Stimulated activated memory B cell treated with anti-CD40 and anti-IgM and Interleukin-4, amounts not matched to agents 10 μg/mL and 1 μg/mL and 100 μg/mL, for 72 hours (primary cell): Measurements from ENCODE around the gene GSTM3.
"Not testable (repeated sequence)": the region's sequence is repeated elsewhere in the genome, so short reads cannot be mapped to it uniquely, and the experiment has no call there.

Experiments
- ATAC-seq: fragments of 150-1000 bp; cut with Tn5 transposase; 2 replicates; pipeline ENCODE4 v1.10.0; 2021
- H3K27ac Mint-ChIP-seq: one replicate; pipeline ENCODE4 v1.8.0; 2022; ENCODE audit warnings: mild to moderate bottlenecking, mixed read lengths
- H3K27me3 Mint-ChIP-seq: one replicate; pipeline ENCODE4 v1.8.0; 2022; ENCODE audit warnings: mixed read lengths
- H3K36me3 Mint-ChIP-seq: one replicate; pipeline ENCODE4 v1.8.0; 2022; ENCODE audit warnings: mixed read lengths
- H3K4me1 Mint-ChIP-seq: one replicate; pipeline ENCODE4 v1.8.0; 2022; ENCODE audit warnings: mixed read lengths
- H3K4me3 Mint-ChIP-seq: one replicate; pipeline ENCODE4 v1.8.0; 2022; ENCODE audit warnings: mild to moderate bottlenecking, moderate library complexity, mixed read lengths
- H3K9me3 Mint-ChIP-seq: one replicate; pipeline ENCODE4 v1.8.0; 2022; ENCODE audit warnings: mixed read lengths

The GSTM3 gene

DNA sequence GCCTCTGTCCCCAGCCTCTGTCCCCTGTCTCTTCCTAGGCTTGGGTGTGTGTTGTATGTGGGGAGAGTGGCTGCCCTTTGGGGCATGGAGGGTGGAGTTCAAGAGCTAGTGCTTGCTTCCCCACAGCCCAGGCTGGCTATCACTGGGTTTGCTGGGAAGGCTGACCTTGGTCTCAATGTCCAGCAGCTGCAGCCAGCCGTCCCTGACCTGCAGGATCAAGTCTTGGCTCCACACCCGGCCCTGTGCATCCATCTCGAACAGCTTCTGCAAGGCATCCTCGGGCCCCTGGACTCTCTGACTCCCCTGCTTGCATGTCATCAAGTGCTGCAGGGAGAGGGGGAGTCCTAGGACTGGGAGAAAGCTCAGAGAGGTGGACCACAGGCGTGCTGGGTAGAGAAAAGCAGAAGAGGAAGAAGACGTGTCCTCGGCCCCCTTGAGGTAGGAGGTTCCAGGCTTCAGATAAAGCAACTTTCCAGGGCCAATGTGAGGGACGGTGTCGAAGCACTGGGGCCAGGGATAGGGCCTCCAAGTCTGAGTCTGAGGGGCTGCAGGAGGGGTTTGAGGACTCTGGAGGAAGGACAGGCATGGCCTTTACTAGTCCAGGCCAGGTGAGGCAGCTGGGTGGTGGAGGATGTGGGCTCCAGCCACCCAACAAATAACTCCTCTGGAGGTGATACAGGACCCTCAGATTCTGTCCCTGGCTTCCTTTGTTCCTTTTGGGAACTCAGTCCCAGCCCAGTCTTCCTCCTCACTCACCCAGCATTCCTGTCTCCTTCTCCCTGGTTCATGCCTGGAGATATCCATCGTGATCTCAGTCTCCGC, 18.9 kb upstream of the GSTM3 start:
- Mint-ChIP-seq H3K36me3 (no peaks in the 10 kb centered on the region), H3K27me3 (peaks cover 8% of the 10 kb centered on the region), H3K27ac (no peak overlapping the region), H3K4me3 (no peak overlapping the region), H3K9me3 (no peaks in the 10 kb centered on the region), H3K4me1 (peaks cover 5% of the 10 kb centered on the region)
- no peak for ATAC-seq

DNA sequence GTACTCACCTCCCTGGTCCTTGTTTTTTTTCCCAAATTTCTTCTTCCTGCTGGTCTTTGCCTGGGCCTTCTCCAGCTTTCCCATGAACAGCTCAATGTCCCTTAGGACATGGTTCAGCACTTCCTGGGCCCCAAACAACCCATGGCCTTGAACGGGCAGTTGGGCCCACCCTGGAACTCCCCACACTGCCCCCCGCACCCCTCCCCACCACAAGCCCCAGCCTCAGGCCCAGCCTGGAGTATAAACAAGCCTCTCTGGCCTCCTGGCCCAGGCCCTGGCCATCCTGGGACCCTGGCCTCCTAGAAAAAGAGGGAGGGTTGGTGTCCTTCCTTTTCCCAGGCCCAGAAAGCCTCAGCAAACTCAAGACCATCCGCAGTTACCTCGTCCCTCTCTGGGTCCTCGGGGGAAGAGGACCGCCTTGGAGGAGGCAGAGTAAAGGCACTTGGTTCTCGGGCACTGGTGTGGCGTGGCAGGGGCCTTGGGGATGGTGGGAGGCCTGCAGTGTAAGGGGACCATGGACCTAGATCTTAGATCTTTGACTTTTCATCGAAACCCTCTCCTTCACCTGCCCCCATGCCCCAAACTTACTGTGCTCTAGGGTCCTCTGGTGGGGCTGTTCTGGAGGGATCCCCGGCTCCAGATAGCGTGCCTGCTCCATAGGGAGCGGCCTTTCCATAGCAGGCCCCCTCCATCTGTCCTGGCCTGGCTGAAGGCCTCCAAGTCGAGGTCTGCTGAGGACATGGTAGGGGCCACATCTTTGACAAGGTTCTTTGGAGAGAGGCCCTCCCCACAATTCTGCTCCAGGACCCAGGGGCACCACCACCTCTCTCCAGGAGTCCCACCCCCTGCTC, 17.3 kb upstream of the GSTM3 start:
- Mint-ChIP-seq H3K9me3 (no peaks in the 10 kb centered on the region), H3K4me1 (peaks cover 5% of the 10 kb centered on the region), H3K36me3 (no peaks in the 10 kb centered on the region), H3K27me3 (no peaks in the 10 kb centered on the region), H3K27ac (no peak overlapping the region), H3K4me3 (no peak overlapping the region)
- ATAC-seq: no peak

DNA sequence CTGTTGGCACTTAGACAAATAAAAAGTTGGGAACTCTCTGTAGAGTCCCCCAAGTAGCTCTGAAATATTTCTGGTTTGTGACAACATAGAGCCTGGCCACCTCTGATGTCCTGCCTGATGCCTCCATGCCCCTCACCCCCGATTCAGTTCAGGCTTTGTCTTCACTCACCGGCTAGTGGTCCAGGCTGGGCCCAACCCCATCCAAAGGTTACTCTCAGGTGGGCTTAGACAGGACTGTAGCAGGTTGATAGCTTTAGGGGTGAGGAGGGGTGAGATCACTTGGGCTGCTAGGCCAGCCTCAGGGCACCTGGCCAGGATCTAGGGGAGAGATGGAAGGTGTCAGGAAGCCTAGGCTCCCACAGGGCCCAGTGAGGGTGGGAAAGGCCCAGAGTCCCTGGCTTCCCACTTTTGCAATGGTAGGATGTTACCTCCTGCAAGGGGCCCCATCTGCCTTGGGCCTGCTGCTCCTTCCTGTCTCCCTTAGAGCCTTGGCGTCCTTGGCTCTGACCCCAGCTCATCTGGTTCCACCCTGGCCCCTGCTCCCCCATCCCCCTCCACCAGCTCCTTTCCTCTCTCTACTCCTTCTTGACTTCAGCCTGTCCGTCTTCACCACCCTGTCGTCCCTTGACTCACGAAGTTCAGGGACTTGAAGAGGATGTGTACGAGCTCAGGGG, 16.1 kb upstream of the GSTM3 start:
- H3K4me3 Mint-ChIP-seq: no peak overlapping the region
- peaks cover 11% of the 10 kb centered on the region for H3K27me3 Mint-ChIP-seq
- H3K27ac Mint-ChIP-seq: no peak overlapping the region
- no peaks in the 10 kb centered on the region for H3K9me3 Mint-ChIP-seq
- H3K36me3 Mint-ChIP-seq: no peaks in the 10 kb centered on the region
- peaks cover under 1% of the 10 kb centered on the region for H3K4me1 Mint-ChIP-seq
- no peak for ATAC-seq

DNA sequence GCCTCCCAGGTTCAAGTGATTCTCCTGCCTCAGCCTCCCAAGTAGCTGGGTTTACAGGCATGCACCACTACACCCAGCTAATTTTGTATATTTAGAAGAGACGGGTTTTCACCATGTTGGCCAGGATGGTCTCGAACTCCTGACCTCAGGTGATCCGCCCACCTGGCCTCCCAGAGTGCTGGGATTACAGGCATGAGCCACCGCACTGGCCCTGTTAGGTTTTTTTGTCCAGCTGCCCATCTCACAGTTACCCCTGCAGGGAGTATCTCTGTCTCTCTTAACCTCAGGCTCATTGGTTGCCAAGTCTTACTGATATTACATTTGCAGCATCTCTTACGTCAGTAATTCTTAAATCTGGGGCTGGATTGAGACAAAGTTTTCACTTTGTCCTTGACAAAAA, 15.5 kb upstream of the GSTM3 start:
- H3K9me3 Mint-ChIP-seq, H3K36me3 Mint-ChIP-seq, H3K27ac Mint-ChIP-seq, H3K4me1 Mint-ChIP-seq, H3K4me3 Mint-ChIP-seq, ATAC-seq: not testable (repeated sequence)
- peaks cover 17% of the 10 kb centered on the region for H3K27me3 Mint-ChIP-seq

DNA sequence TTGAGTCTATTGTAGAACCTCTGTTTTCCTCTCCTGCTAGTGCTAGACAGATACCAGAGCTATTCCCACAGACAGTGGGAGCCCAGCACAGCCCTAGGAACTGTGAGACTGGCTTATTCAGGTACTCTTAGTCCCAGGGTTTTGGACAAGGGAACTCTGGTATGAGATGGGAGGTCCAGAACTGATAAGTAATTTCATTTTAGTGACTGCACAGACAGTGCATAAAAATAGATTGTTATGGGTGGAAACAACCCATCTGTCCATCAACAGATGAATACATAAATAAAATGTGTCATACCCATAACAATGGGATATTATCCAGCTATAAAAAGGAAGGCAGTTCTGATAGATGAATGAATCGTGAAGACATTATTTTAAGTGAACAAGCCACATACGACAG, 13.9 kb upstream of the GSTM3 start:
- no peak overlapping the region for H3K27ac Mint-ChIP-seq

DNA sequence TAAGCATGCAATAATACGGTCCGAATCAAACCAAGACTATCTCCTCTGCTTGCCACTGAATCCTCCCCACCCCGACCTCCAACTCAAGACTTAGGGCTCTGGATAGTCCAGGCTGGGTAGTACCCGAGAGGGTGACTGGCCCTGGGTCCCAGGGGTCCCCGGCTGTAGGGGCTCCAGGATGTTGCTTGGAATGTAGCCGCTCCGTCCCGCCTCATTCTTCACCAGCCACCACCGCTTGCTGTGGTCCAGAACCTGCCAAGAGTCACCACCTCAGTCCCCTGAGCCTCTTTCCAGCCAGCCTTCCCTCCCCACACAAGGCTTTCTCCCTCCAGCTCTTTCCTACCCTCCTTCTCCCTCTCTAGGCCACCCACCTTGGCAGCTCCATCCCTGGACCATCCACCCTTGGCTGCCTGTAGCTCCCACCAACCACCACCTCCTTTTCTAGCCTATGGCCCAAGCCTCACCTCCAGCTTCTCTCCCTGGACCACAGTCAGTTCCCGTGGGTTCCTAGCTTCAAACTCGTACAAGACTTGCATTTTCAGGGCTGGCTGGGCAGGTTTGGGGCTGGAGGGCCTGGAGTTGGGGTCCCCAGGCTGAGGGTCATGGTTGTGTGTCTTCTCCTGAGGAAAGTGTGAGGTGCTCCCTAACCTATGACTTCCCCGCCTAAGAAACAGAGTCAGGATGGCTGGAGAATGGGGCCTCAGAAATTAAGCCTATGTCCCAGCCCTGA, 10.9 kb upstream of the GSTM3 start:
- H3K27me3 Mint-ChIP-seq: peaks cover 61% of the 10 kb centered on the region
- no peak overlapping the region for H3K4me3 Mint-ChIP-seq
- no peaks in the 10 kb centered on the region for H3K4me1 Mint-ChIP-seq
- H3K27ac Mint-ChIP-seq: no peak overlapping the region
- ATAC-seq: no peak
- H3K36me3 Mint-ChIP-seq: no peaks in the 10 kb centered on the region
- H3K9me3 Mint-ChIP-seq: no peaks in the 10 kb centered on the region

More for the DNA sequence above, 13.9 kb upstream of the GSTM3 start:
- H3K27me3 Mint-ChIP-seq: peaks cover 33% of the 10 kb centered on the region
- H3K9me3 Mint-ChIP-seq: no peaks in the 10 kb centered on the region
- no peaks in the 10 kb centered on the region for H3K4me1 Mint-ChIP-seq
- no peaks in the 10 kb centered on the region for H3K36me3 Mint-ChIP-seq
- ATAC-seq: no peak
- no peak overlapping the region for H3K4me3 Mint-ChIP-seq

DNA sequence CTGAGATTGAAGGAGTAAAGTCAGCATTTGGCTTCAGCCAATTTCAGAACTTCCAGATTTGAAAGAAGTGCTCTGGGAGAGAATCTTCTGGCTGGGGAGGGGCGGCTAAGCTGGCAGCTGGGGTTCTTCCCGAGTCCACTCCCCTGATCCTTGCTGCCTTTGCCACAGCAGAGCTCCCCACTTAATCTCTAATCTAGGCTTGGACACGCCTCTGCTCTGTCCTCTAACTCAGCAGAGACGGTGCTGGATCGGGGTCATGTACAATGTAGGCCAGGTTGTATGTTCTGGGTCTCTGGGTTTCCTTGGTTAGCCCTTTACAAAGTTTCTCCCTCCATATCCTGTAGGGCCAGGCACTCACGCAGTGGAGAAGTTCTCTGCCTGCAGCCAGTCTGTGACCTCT, 10.1 kb upstream of the GSTM3 start:
- H3K27ac Mint-ChIP-seq: no peak overlapping the region
- no peaks in the 10 kb centered on the region for H3K9me3 Mint-ChIP-seq
- no peak overlapping the region for H3K4me3 Mint-ChIP-seq
- no peaks in the 10 kb centered on the region for H3K36me3 Mint-ChIP-seq
- no peaks in the 10 kb centered on the region for H3K4me1 Mint-ChIP-seq
- H3K27me3 Mint-ChIP-seq: peaks cover 61% of the 10 kb centered on the region
- ATAC-seq: no peak

DNA sequence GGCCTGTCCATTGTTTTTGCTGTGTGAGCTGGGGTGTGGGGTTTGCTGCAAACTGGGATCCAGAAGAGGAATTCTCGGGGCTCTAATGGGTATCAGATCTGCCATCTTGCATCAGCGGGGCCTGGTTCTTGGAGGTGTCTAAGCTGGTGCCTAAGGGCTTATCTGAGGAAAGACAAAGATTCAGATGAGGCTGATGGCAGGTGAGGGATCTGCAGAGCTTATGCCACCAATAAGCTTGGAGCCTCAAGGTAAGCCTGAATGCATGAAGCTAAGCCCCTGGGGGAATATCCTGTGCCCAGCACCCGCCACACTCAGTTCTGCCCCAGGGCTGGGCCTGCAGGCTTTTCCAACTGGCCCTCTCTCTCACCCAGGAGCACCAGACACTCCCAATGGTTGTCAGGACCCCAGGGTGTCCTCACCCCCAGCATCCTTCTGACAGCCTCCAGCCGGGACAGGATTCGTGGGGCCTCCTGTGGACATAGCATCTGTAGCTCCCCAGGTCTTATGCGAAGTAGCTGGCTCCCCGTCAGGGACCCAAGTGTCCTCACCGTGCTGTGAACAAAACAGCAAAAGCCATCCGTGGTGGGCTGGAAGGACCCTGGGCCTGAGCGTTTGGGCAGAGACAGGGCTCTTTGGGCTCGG, 9.5 kb upstream of the GSTM3 start:
- H3K4me1 Mint-ChIP-seq: no peaks in the 10 kb centered on the region
- no peak overlapping the region for H3K27ac Mint-ChIP-seq
- H3K9me3 Mint-ChIP-seq: no peaks in the 10 kb centered on the region
- peaks cover 61% of the 10 kb centered on the region for H3K27me3 Mint-ChIP-seq
- H3K36me3 Mint-ChIP-seq: no peaks in the 10 kb centered on the region
- ATAC-seq: no peak
- no peak overlapping the region for H3K4me3 Mint-ChIP-seq

DNA sequence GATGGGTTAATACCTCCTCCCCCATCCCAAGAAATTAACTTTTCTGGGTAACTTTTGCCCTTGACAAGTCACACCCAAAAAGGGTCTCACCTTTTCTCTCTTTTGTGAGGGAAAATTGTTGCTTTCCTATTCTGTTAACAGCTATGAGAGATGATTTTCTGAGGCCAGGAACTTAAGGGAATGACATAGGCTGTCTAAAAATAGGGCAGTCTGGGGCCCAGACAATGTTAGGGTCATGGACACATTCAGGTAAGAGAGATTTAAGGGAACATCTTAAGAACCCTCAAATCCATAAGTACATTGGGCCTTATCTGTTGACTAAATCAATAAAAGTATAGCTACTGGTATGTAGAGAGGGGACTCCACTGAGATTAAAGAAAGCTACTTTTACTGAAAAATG, 8.4 kb upstream of the GSTM3 start:
- Mint-ChIP-seq H3K36me3 (no peaks in the 10 kb centered on the region), H3K27me3 (peaks cover 61% of the 10 kb centered on the region), H3K4me3 (no peak overlapping the region), H3K4me1 (no peaks in the 10 kb centered on the region), H3K9me3 (no peaks in the 10 kb centered on the region), H3K27ac (no peak overlapping the region)
- ATAC-seq: no peak

DNA sequence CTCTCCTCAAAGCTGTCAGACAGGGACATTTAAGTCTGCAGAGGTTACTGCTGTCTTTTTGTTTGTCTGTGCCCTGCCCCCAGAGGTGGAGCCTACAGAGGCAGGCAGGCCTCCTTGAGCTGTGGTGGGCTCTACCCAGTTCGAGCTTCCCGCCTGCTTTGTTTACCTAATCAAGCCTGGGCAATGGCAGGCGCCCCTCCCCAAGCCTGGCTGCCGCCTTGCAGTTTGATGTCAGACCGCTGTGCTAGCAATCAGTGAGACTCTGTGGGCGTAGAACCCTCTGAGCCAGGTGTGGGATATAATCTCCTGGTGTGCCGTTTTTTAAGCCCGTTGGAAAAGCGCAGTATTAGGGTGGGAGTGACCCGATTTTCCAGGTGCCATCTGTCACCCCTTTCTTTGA, 7.5 kb upstream of the GSTM3 start:
- not testable (repeated sequence) for H3K9me3 Mint-ChIP-seq, H3K4me1 Mint-ChIP-seq, H3K27ac Mint-ChIP-seq, ATAC-seq, H3K4me3 Mint-ChIP-seq, H3K36me3 Mint-ChIP-seq
- peaks cover 61% of the 10 kb centered on the region for H3K27me3 Mint-ChIP-seq

DNA sequence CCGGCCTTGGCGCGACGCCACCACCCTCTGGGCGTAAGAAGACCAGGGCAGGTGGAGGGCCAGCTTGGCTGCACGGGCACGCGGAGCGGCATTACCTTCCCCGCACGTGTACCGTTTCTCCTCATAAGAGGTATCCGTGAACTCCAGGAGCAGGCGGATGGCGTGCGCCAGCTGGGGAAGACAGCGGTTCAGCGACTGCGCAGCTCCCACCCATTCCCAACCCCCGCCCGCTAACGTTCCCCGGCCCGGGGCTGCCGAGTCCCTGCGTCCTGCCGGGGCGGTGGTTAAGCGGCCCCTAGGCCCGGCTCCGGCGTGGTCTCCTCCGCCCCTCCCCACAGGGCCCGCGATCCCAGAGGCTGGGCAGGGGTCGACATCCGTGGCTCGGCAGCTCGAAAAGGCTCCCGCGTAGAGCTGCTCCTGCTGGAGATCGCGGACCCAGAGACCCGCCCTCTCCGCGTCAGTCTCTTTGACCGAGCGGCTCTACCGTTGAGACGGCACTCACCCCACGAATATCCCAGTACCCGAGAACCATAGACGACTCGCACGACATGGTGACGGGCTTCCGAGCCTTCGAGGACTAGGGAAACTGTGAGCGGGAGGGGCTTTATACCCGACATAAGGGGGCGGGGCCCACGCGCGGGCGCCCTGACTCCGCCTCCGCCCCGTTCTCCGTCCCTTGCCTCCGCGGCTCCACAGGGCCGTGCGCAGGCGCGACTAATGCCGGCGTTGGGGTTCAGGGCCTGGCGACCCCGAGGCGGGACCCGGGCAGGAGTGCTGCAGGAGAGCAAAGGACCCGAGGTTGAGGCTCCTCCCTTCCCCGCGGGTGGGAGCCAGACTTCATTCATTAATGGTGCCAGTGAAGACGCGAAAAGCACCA, 862 bp downstream of the GSTM3 start:
- Mint-ChIP-seq H3K4me1 (peaks cover 13% of the 10 kb centered on the region), H3K9me3 (no peaks in the 10 kb centered on the region), H3K36me3 (no peaks in the 10 kb centered on the region), H3K27ac (peak overlapping the region; percentile 62), H3K4me3 (peak overlapping the region; percentile 81), H3K27me3 (peaks cover 28% of the 10 kb centered on the region)
- peak; percentile 95 for ATAC-seq

DNA sequence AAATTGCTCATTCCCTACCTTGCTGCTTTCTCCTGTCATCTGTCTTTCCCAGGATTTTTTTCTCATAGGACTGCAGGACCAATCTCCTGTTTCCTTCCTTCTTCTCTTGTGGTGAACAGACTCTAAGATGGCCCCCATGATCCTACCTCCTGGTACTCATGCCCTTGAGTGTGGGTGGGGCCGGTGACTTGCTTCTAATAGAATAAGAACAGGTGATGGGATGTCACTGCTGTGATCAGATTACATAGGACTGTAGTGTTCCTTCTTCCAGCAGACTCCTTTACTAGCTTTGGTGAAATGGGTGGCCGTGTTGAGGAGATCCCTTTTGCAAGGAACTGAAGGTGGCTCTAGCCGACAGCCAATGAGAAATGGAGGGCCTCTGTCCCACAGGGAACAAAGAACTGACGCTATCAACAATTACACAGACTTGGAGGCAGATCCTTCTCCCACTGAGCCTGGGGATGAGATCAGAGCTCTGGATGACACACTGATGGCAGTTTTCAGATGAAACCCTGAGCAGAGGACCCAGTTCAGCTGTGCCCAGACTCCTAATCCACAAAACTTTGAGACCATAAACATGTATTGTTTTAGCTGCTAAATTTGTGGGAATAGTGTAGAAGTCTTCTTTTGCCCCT, 7.5 kb downstream of the GSTM3 start:
- H3K4me1 Mint-ChIP-seq: no peaks in the 10 kb centered on the region
- H3K36me3 Mint-ChIP-seq: no peaks in the 10 kb centered on the region
- no peak overlapping the region for H3K27ac Mint-ChIP-seq
- ATAC-seq: no peak
- no peak overlapping the region for H3K4me3 Mint-ChIP-seq
- peaks cover 9% of the 10 kb centered on the region for H3K27me3 Mint-ChIP-seq
- no peaks in the 10 kb centered on the region for H3K9me3 Mint-ChIP-seq

DNA sequence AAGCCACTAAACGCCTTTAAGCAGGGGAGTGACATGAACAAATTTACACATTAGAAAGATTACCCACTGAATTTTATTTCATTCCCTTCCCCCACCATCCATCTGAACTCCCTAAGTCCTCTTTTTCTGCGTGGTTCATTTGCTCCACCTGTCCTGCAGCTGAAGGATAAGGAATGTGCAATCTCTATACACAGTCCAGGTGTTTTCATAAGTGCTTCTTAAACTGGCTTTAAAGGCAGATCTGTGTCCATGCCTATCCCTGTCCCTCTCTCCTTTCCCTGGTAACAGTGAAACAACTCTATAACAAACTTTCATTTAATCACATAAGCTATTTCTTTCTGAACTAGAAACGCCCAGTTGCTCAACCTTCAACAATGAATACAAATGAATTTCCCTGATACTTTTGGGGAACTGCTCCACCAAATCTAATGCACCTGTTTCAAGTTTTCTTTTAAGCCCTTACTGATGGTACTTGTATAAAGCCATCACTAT, 8.4 kb downstream of the GSTM3 start:
- Mint-ChIP-seq H3K27me3 (peaks cover 10% of the 10 kb centered on the region), H3K4me3 (no peak overlapping the region), H3K36me3 (no peaks in the 10 kb centered on the region), H3K9me3 (no peaks in the 10 kb centered on the region), H3K4me1 (no peaks in the 10 kb centered on the region), H3K27ac (no peak overlapping the region)
- no peak for ATAC-seq
